Chondrocyte (in vitro differentiated cells): ENCODE measurements around the gene PIK3R4. TPM values are rescaled to one million over a fixed set of nuclear protein-coding genes. Genes with fewer than 3 reads are reported as not detected.

ENCODE experiments used
- DNase-seq: peaks from one replicate; pipeline ENCODE4 v3.0.0; 2021; ENCODE audit warnings: mixed read lengths, low spot score
- H3K27ac Mint-ChIP-seq: one replicate; pipeline ENCODE4 v1.8.0; 2021; ENCODE audit warnings: mild to moderate bottlenecking, moderate library complexity, mixed read lengths; ENCODE audit not compliant: unreplicated experiment
- H3K27me3 Mint-ChIP-seq: 2 replicates; pipeline ENCODE4 v1.8.0; 2021; ENCODE audit warnings: low read depth, mixed read lengths
- H3K36me3 Mint-ChIP-seq: 2 replicates; pipeline ENCODE4 v1.8.0; 2021; ENCODE audit warnings: low read depth, mixed read lengths
- H3K4me1 Mint-ChIP-seq: 2 replicates; pipeline ENCODE4 v1.8.0; 2021; ENCODE audit warnings: low read depth, mild to moderate bottlenecking, mixed read lengths
- H3K4me3 Mint-ChIP-seq: one replicate; pipeline ENCODE4 v1.8.0; 2021; ENCODE audit warnings: mild to moderate bottlenecking, moderate library complexity, mixed read lengths; ENCODE audit not compliant: unreplicated experiment
- H3K9me3 Mint-ChIP-seq: 2 replicates; pipeline ENCODE4 v1.8.0; 2021; ENCODE audit warnings: low read depth, mixed read lengths
- total RNA-seq: library from RNA; stranded (reverse); gene quantifications from 3 replicates; pipeline ENCODE4 v1.2.1, GENCODE V29; 2021
- TF ChIP-seq, protein P1 (sequence below): fragments of 200-600 bp; sonication (generic); IDR thresholded peaks from 2 replicates; pipeline ENCODE4 v1.5.0; 2021; ENCODE audit warnings: antibody characterized with exemption, mild to moderate bottlenecking, moderate library complexity

PIK3R4 gene
- total RNA-seq, 1 donor from 2014 or later: 16.9 TPM

- TF ChIP-seq, protein P1, sequence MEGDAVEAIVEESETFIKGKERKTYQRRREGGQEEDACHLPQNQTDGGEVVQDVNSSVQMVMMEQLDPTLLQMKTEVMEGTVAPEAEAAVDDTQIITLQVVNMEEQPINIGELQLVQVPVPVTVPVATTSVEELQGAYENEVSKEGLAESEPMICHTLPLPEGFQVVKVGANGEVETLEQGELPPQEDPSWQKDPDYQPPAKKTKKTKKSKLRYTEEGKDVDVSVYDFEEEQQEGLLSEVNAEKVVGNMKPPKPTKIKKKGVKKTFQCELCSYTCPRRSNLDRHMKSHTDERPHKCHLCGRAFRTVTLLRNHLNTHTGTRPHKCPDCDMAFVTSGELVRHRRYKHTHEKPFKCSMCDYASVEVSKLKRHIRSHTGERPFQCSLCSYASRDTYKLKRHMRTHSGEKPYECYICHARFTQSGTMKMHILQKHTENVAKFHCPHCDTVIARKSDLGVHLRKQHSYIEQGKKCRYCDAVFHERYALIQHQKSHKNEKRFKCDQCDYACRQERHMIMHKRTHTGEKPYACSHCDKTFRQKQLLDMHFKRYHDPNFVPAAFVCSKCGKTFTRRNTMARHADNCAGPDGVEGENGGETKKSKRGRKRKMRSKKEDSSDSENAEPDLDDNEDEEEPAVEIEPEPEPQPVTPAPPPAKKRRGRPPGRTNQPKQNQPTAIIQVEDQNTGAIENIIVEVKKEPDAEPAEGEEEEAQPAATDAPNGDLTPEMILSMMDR: no peak
- Mint-ChIP-seq H3K9me3 (no peaks in the 10 kb centered on the region), H3K4me1 (no peaks in the 10 kb centered on the region), H3K4me3 (no peak overlapping the region), H3K27me3 (peaks cover 34% of the 10 kb centered on the region), H3K27ac (no peak overlapping the region), H3K36me3 (no peaks in the 10 kb centered on the region)
- no peak for DNase-seq
Measured at GRCh38 chr3:130772129-130772528, 25.5 kb upstream of the PIK3R4 start.

DNA sequence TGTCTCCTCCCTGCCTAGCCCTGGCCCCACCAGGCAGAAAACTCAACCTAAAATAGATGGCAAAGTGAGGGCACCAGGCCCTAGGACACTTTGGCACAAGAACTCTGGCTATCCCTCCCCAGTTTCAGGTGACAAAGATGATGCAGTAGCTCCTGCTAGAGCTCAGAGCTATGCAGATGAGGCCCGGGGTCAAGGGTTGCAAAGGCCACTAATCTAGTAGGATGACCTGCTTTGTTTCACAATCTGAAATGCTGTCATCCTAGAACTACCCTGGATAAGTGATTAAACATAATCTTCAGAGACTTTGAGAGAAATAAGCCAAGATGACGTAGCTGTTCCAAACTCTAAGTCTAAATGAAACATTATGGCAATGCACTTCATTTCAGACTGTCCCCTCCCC, 24.0 kb upstream of the PIK3R4 start:
- Mint-ChIP-seq H3K4me3 (no peak overlapping the region), H3K36me3 (no peaks in the 10 kb centered on the region), H3K9me3 (no peaks in the 10 kb centered on the region), H3K27ac (no peak overlapping the region), H3K4me1 (no peaks in the 10 kb centered on the region), H3K27me3 (peaks cover 24% of the 10 kb centered on the region)
- no peak for DNase-seq
- TF ChIP-seq, protein P1: no peak

DNA sequence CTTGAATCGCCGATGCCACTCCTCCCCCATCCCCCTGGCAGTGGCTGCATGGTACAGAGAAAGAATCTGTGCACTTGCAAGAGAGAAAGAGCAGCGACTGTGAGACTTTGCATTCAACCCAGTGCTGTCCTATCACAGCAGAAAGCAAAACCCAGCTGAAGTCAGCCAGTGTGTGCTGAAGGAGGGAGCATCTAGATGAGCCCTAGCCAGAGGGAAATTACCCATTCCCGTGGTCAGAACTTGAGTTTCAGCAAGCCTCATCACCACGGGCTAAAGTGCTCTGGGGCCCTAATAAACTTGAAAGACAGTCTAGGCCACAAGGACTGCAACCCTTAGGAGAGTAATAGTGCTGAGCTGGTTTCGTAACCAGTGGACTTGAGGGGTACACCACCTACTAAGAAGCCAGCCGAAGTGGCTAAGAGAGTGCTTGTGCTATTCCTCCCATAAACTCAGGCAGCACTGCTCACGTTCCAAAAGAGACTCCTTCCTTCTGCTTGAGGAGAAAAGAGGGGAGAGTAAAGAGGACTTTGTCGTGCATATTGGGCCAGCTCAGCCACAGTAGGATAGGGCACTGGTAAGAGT, 15.2 kb upstream of the PIK3R4 start:
- DNase-seq: no peak
- Mint-ChIP-seq H3K9me3 (no peaks in the 10 kb centered on the region), H3K36me3 (no peaks in the 10 kb centered on the region), H3K4me1 (no peaks in the 10 kb centered on the region), H3K27ac (no peak overlapping the region), H3K27me3 (peaks cover 18% of the 10 kb centered on the region), H3K4me3 (no peak overlapping the region)
- TF ChIP-seq, protein P1: no peak

DNA sequence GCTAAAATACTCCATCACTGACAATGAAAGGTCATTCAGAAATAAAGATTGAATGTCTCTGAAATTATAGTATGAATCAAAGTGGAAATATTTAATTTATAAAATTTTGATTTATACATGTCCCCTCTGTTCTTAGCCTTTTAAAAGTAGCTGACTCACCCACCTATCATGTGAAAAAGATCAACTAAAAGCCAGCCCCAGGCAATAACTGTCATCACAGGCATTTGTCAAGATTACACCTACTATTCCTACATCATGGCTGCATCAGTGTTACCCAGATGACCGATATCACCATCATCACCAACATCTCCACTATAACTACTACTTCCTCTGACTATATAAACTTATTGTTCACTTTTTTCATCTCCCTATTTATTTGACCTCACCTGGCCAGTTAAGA, 14.3 kb upstream of the PIK3R4 start:
- no peaks in the 10 kb centered on the region for H3K36me3 Mint-ChIP-seq
- H3K27ac Mint-ChIP-seq: no peak overlapping the region
- H3K4me3 Mint-ChIP-seq: no peak overlapping the region
- H3K27me3 Mint-ChIP-seq: peaks cover 18% of the 10 kb centered on the region
- TF ChIP-seq, protein P1: no peak
- no peaks in the 10 kb centered on the region for H3K9me3 Mint-ChIP-seq
- H3K4me1 Mint-ChIP-seq: no peaks in the 10 kb centered on the region
- DNase-seq: no peak

- no peak overlapping the region for H3K27ac Mint-ChIP-seq
Measured at GRCh38 chr3:130759692-130760338, 13.2 kb upstream of the PIK3R4 start.

More at GRCh38 chr3:130759692-130760338, 13.2 kb upstream of the PIK3R4 start:
- TF ChIP-seq, protein P1: peak; percentile 94
- no peaks in the 10 kb centered on the region for H3K36me3 Mint-ChIP-seq
- no peak for DNase-seq
- H3K27me3 Mint-ChIP-seq: peaks cover 11% of the 10 kb centered on the region
- H3K4me3 Mint-ChIP-seq: no peak overlapping the region
- no peaks in the 10 kb centered on the region for H3K4me1 Mint-ChIP-seq
- no peaks in the 10 kb centered on the region for H3K9me3 Mint-ChIP-seq
